Measurements from ENCODE around the gene RPL6. TPM values are rescaled to one million over a fixed set of nuclear protein-coding genes. Genes with fewer than 3 reads are reported as not detected.
A peak's percentile ranks its signal among the peaks of the same experiment; 100 is the strongest.
"Not testable (repeated sequence)": the region's sequence is repeated elsewhere in the genome, so short reads cannot be mapped to it uniquely, and the experiment has no call there.

The RPL6 gene
- total RNA-seq = 1,000 to 10,000 TPM; 2,097 to 2,202 TPM

DNA sequence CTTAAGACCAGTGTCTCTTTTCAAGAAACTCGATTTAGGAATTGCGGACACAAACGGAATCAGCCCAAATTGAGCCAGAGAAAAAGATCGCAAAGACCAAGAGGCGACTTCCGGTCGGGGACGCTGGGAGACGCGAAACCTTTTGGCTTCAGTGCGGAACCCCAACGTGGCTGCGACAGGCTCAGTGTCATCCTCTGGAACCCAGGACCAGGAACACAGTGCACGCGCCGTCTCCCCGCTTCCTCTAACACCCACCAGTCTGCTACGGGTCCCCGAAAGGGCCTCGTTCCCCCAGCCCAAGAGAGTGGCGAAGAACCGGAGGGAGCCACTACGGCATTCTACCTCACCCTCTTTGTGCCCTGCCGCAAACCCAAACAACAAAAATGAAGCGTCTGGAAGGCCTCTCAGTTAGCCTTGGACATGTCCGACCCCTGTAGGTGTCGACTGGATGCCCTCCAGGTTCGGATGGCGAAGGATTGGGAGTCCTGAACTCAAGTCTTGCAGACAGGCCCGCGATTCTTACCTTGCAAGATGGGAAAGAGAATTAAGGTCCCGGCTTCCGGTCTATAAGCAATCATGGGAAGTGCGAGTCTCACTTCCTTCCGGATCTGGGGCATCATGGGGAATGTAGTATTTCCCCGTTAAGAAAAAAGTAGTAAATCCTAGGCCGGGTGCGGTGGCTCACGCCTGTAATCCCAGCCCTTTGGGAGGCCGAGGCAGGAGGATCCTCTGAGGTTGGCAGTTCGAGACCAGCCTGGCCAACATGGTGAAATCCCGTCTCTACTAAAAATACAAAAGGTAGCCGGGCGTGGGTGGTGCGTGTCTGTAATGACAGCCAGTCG is at the start of gene RPL6:
Gene RPL6, minus strand, starts transcription at position 542 of the 842 bp plus-strand sequence. CDS start 949 bp downstream, outside the sequence.
- intact Hi-C loops (cut with DNase I, micrococcal nuclease) = loop anchor here (1.0 to 10.0 kb wide), 15 partner anchors 9 to 1664 kb away; partner anchors contain the start of genes ACAD10 (in 2 of the 2), HECTD4 (in 2 of the 2), MAPKAPK5 (in 2 of the 2) and PTPN11 (in 2 of the 2)
- Mint-ChIP-seq H3K36me3 (ENCODE audit: low read depth) (peaks cover 52% of the 10 kb centered on the region), H3K27me3 (no peaks in the 10 kb centered on the region), H3K4me1 (peaks cover 42% of the 10 kb centered on the region), H3K27ac (peak within 1 kb of the TSS; percentile 100), H3K9me3 (ENCODE audit: low read depth) (no peaks in the 10 kb centered on the region), H3K4me3 (peak within 1 kb of the TSS; percentile 93)
- ATAC-seq (peak; percentile 92), DNase-seq (peak; percentile 86)
- POLR2A ChIA-PET = no interaction called here
- CTCF ChIA-PET = no interaction called here

DNA sequence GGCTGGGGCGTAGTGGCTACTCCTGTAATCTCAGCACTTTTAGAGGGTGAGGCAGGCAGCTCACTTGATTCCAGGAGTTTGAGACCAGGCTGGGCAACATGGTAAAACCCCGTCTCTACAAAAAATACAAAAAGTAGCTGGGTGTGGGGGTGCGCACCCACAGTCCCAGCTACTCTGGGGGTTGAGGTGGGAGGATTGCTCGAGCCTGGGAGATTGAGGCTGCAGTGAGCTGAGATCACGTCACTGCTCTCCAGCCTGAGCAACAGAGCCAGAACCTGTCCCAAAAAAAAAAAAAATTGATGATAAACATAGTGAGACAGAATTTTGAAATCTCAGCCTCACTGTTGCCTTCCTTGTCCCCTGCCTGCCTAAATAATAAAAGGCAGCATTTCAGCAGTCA is 49.3 kb upstream of the RPL6 start:
- no peak for DNase-seq
- CTCF ChIA-PET = interaction anchor here (0.6 to 0.7 kb wide), 2 partner anchors 19 to 48 kb away, joined by 3 read pairs; no protein-coding TSS in a partner anchor
- peaks cover 56% of the 10 kb centered on the region for H3K36me3 Mint-ChIP-seq (ENCODE audit: low read depth)
- H3K27me3 Mint-ChIP-seq = no peaks in the 10 kb centered on the region
- H3K27ac Mint-ChIP-seq = no peak overlapping the region
- no peak overlapping the region for H3K4me3 Mint-ChIP-seq
- ATAC-seq = no peak
- intact Hi-C loops (cut with DNase I, micrococcal nuclease) = no loop called here
- no peaks in the 10 kb centered on the region for H3K4me1 Mint-ChIP-seq
- POLR2A ChIA-PET = no interaction called here
- no peaks in the 10 kb centered on the region for H3K9me3 Mint-ChIP-seq (ENCODE audit: low read depth)

DNA sequence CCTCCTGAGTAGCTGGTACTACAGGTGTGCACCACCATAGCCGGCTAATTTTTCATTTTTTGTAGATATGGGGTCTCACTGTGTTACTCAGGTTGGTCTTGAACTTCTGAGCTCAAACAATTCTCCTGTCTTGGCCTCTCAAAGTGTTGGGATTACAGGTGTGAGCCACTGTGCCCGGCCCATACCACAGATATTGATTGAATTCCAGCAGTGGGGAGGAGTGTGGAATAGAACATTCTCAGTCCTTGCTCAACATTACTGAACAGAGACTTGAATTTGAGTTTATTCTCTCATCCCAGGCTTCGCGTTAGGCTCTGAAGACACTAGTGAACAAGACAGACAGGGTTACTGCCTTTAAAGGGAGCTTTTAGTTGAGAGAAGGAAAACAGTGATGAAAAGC is 48.9 kb upstream of the RPL6 start:
- Mint-ChIP-seq H3K9me3 (ENCODE audit: low read depth) (no peaks in the 10 kb centered on the region), H3K4me1 (no peaks in the 10 kb centered on the region), H3K4me3 (no peak overlapping the region), H3K27ac (no peak overlapping the region), H3K36me3 (ENCODE audit: low read depth) (peaks cover 56% of the 10 kb centered on the region), H3K27me3 (no peaks in the 10 kb centered on the region)
- intact Hi-C loops (cut with DNase I, micrococcal nuclease) = no loop called here
- DNase-seq (no peak), ATAC-seq (no peak)
- CTCF ChIA-PET = interaction anchor here (0.7 kb wide), 1 partner anchor 19 kb away, joined by 3 read pairs; no protein-coding TSS in a partner anchor
- POLR2A ChIA-PET = no interaction called here

DNA sequence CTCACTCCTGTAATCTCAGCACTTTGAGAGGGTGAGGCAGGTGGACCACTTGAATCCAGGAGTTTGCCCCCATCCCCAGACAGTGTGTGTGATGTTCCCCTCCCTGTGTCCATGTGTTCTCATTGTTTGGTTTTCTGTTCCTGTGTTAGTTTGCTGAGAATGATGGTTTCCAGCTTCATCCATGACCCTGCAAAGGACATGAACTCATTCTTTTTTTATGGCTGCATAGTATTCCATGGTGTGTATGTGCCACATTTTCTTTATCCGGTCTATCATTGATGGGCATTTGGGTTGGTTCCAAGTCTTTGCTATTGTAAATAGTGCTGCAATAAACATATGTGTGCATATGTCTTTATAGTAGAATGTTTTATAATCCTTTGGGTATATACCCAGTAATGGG is 47.7 kb upstream of the RPL6 start:
- H3K9me3 Mint-ChIP-seq (ENCODE audit: low read depth); ATAC-seq; POLR2A ChIA-PET; H3K27me3 Mint-ChIP-seq; H3K4me1 Mint-ChIP-seq; H3K27ac Mint-ChIP-seq; intact Hi-C loops (cut with DNase I, micrococcal nuclease); DNase-seq; H3K4me3 Mint-ChIP-seq: not testable (repeated sequence)
- CTCF ChIA-PET = interaction anchor here (0.7 kb wide), 1 partner anchor 926 kb away, joined by 4 read pairs; no protein-coding TSS in a partner anchor
- H3K36me3 Mint-ChIP-seq (ENCODE audit: low read depth) = peaks cover 54% of the 10 kb centered on the region

DNA sequence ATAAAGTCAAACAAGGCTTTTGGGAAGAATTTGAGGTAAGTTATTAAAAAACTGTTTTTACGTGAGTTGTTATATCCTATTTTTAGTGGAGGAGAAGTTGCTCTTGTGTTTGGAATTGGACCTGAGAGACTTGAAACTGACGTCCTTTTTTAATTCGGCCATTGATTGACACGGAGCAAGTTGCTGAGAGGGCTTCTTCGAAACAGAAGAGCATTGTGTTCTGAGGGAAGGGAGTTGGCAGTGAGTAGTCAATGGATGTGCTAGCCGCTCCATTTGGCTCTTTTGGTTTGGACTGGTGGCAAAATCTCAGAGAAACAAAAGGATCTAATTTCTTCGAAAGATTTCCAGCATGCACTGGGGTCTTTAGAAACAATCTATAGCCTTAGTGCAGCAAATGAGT is 46.6 kb upstream of the RPL6 start:
- no peak overlapping the region for H3K4me3 Mint-ChIP-seq
- H3K27me3 Mint-ChIP-seq = no peaks in the 10 kb centered on the region
- H3K36me3 Mint-ChIP-seq (ENCODE audit: low read depth) = peaks cover 53% of the 10 kb centered on the region
- H3K9me3 Mint-ChIP-seq (ENCODE audit: low read depth) = no peaks in the 10 kb centered on the region
- ATAC-seq (no peak), DNase-seq (no peak)
- H3K27ac Mint-ChIP-seq = no peak overlapping the region
- H3K4me1 Mint-ChIP-seq = no peaks in the 10 kb centered on the region
- POLR2A ChIA-PET = no interaction called here
- CTCF ChIA-PET = interaction anchor here (0.7 kb wide), 1 partner anchor 20 kb away, joined by 3 read pairs; no protein-coding TSS in a partner anchor
- intact Hi-C loops (cut with DNase I, micrococcal nuclease) = no loop called here

DNA sequence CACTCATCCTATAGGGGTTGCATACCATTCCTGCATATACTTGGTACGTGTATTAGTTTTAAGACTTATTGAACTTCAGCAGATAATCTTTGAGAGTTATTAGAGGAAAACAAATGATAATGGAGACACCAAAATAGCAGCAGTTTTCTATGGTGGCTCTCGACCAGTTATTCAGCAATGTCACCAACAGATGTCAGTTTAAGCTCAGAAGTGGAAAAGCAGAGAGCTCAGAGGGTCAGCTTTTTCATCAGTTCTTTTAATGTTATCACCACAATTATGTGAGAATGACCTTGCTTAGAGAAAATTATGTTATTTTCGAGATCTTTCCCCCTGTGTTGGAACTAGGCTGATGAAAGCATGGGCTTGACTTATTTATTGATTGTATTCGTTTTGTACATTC is 41.3 kb upstream of the RPL6 start:
- Mint-ChIP-seq H3K27ac (no peak overlapping the region), H3K4me3 (no peak overlapping the region), H3K9me3 (ENCODE audit: low read depth) (no peaks in the 10 kb centered on the region), H3K36me3 (ENCODE audit: low read depth) (peaks cover 40% of the 10 kb centered on the region), H3K4me1 (peaks cover 12% of the 10 kb centered on the region), H3K27me3 (no peaks in the 10 kb centered on the region)
- ChIA-PET POLR2A (interaction anchor here (0.6 kb wide), 1 partner anchor 536 kb away, joined by 3 read pairs; no protein-coding TSS in a partner anchor), CTCF (interaction anchor here (0.8 kb wide), 1 partner anchor 25 kb away, joined by 4 read pairs; no protein-coding TSS in a partner anchor)
- ATAC-seq = no peak
- intact Hi-C loops (cut with DNase I, micrococcal nuclease) = no loop called here
- no peak for DNase-seq

DNA sequence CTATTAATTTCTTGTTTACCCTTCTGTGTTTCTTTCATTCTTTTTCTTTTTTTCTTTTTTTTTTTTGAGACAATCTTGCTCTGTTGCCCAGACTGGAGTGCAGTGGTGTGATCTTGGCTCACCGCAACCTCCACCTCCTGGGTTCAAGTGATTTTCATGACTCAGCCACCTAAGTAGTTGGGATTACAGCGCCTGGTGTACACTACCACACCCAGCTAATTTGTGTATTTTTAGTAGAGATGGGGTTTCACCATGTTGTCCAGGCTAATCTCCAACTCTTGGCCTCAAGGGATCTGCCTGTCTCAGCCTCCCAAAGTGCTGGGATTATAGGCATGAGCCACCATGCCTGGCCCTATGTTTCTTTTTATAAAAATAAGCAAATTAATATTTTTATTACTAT is 38.8 kb upstream of the RPL6 start:
- intact Hi-C loops (cut with DNase I, micrococcal nuclease); DNase-seq; CTCF ChIA-PET; POLR2A ChIA-PET; H3K27ac Mint-ChIP-seq; H3K4me3 Mint-ChIP-seq; ATAC-seq; H3K9me3 Mint-ChIP-seq (ENCODE audit: low read depth); H3K27me3 Mint-ChIP-seq: not testable (repeated sequence)
- peaks cover 30% of the 10 kb centered on the region for H3K36me3 Mint-ChIP-seq (ENCODE audit: low read depth)
- peaks cover 12% of the 10 kb centered on the region for H3K4me1 Mint-ChIP-seq

DNA sequence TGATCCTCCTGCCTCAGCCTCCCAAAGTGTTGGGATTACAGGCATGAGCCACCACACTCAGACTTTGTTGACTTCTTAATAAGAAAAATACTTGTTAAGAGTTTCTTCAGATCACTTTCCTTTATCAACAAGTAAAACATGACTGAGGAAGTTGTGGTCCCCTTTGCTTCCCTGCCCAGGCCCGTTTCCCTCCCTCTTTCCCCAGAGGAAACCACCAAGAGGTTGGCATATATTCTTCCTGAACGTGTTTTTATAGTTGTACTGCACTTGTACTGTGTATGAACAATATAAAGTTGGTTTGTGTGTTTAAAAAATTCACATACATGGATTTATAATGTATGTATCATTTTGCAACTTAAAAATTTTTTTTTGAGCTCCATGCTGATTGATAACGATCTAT is 37.7 kb upstream of the RPL6 start:
- H3K4me1 Mint-ChIP-seq = peaks cover 12% of the 10 kb centered on the region
- CTCF ChIA-PET = interaction anchor here (0.6 to 0.7 kb wide), 2 partner anchors 13 to 170 kb away, joined by 3 read pairs; no protein-coding TSS in a partner anchor
- H3K27ac Mint-ChIP-seq = peak overlapping the region; percentile 42
- no peaks in the 10 kb centered on the region for H3K27me3 Mint-ChIP-seq
- H3K36me3 Mint-ChIP-seq (ENCODE audit: low read depth) = peaks cover 30% of the 10 kb centered on the region
- POLR2A ChIA-PET = no interaction called here
- no peak overlapping the region for H3K4me3 Mint-ChIP-seq
- ATAC-seq (no peak), DNase-seq (no peak)
- intact Hi-C loops (cut with DNase I, micrococcal nuclease) = no loop called here
- no peaks in the 10 kb centered on the region for H3K9me3 Mint-ChIP-seq (ENCODE audit: low read depth)

DNA sequence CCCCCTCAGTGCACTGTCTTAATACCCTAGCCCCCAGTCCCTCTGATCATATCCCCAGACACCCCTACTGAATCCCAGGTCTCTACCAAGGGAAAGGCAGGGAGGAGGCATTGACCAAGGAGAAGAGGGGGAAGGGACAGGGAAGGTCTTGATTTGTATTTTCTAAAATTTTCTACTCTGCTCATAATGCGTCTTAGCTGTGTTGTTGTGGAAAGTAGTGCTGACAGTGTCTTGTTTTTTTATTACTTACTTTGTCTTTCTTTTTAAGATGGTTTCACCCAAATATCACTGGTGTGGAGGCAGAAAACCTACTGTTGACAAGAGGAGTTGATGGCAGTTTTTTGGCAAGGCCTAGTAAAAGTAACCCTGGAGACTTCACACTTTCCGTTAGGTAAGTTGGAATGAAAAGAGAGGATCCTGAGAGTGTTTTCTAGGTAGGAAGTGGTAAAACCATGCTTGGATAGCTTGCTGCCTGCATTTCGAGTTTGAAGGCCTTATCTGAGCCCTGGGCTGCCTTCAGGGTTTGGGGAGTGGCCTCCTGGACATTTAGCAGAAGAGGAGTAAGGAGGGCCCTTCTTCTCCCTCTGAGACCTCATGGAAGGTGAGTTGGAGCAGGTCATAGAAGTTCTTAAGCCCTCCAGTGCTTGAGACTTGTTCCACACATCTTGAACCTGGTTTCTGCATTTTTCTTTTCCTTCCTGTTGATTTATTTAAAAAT is 36.8 kb upstream of the RPL6 start:
- Mint-ChIP-seq H3K27me3 (no peaks in the 10 kb centered on the region), H3K4me1 (peaks cover 12% of the 10 kb centered on the region)

DNA sequence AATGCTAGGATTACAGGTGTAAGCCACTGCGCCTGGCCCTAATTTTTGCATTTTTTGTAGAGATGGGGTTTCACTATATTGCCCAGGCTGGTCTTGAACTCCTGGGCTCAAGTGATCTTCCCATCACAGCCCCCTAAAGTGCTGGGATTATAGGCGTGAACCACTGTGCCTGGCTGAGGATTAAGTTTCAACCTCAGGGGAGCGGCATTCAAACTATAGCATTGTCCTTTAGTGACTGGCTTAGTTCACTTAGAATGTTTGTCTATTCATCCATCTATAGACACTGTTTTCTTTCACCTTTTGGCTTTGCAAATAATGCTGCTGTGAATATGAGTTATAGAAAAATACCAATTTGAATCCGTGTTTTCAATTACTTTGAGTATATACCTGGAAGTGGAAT is 34.5 kb upstream of the RPL6 start:
- H3K4me1 Mint-ChIP-seq = peaks cover 12% of the 10 kb centered on the region
- ChIA-PET CTCF (interaction anchor here (0.6 kb wide), 1 partner anchor 344 kb away, joined by 3 read pairs; no protein-coding TSS in a partner anchor), POLR2A (no interaction called here)
- H3K4me3 Mint-ChIP-seq = no peak overlapping the region
- H3K9me3 Mint-ChIP-seq (ENCODE audit: low read depth) = no peaks in the 10 kb centered on the region
- no peak overlapping the region for H3K27ac Mint-ChIP-seq
- peaks cover 15% of the 10 kb centered on the region for H3K36me3 Mint-ChIP-seq (ENCODE audit: low read depth)
- DNase-seq = no peak
- no peaks in the 10 kb centered on the region for H3K27me3 Mint-ChIP-seq
- no peak for ATAC-seq
- intact Hi-C loops (cut with DNase I, micrococcal nuclease) = no loop called here

More for the DNA sequence above, 36.8 kb upstream of the RPL6 start:
- intact Hi-C loops (cut with DNase I, micrococcal nuclease) = no loop called here
- peak overlapping the region; percentile 2 for H3K27ac Mint-ChIP-seq
- ChIA-PET CTCF (no interaction called here), POLR2A (interaction anchor here (0.6 kb wide), 1 partner anchor 434 kb away, joined by 3 read pairs; no protein-coding TSS in a partner anchor)
- ATAC-seq (no peak), DNase-seq (no peak)
- no peaks in the 10 kb centered on the region for H3K9me3 Mint-ChIP-seq (ENCODE audit: low read depth)
- H3K36me3 Mint-ChIP-seq (ENCODE audit: low read depth) = peaks cover 26% of the 10 kb centered on the region
- H3K4me3 Mint-ChIP-seq = no peak overlapping the region

DNA sequence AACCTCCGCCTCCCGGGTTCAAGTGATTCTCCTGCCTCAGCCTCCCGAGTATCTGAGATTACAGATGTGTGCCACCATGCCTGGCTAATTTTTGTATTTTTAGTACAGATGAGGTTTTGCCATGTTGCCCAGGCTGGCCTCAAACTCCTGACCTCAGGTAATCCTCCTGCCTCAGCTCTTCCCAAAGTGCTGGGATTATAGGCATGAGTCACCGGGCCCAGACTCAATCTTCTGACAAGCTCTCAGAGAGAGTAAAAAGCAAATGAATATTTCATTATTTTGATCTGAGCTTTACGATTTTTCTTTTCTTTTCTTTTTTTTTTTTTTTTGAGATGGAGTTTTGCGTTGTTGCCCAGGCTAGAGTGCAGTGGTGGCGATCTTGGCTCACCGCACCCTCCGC is 31.2 kb upstream of the RPL6 start:
- DNase-seq; ATAC-seq; H3K27ac Mint-ChIP-seq; CTCF ChIA-PET; H3K9me3 Mint-ChIP-seq (ENCODE audit: low read depth); POLR2A ChIA-PET; H3K4me3 Mint-ChIP-seq; H3K27me3 Mint-ChIP-seq; intact Hi-C loops (cut with DNase I, micrococcal nuclease): not testable (repeated sequence)
- Mint-ChIP-seq H3K4me1 (peaks cover 10% of the 10 kb centered on the region), H3K36me3 (ENCODE audit: low read depth) (peaks cover 10% of the 10 kb centered on the region)

Data from activated CD4-positive, alpha-beta T cell treated with anti-CD3 and anti-CD28 coated beads for 36 hours (primary cell).